ENCODE results near the gene ZGPAT. TPM values are rescaled to one million over a fixed set of nuclear protein-coding genes. Genes with fewer than 3 reads are reported as not detected.

Gene ZGPAT
- total RNA-seq, 1 donor from 2014 or later = 32.8 TPM

GRCh38 chr20:63745424-63745805 is 37.6 kb downstream of the ZGPAT start:
- no peaks in the 10 kb centered on the region for H3K9me3 Mint-ChIP-seq
- H3K36me3 Mint-ChIP-seq = no peaks in the 10 kb centered on the region
- H3K27ac Mint-ChIP-seq = peak overlapping the region; percentile 71
- no peaks in the 10 kb centered on the region for H3K27me3 Mint-ChIP-seq
- no peak for TF ChIP-seq CTCF (conservative IDR thresholded peaks at IDR 0.05)
- H3K4me3 Mint-ChIP-seq = no peak overlapping the region
- DNase-seq (ENCODE audit: extremely low spot score, unreplicated experiment) = no peak
- peaks cover 3% of the 10 kb centered on the region for H3K4me1 Mint-ChIP-seq (ENCODE audit: unreplicated experiment)

- Mint-ChIP-seq H3K36me3 (no peaks in the 10 kb centered on the region), H3K27me3 (no peaks in the 10 kb centered on the region), H3K9me3 (no peaks in the 10 kb centered on the region), H3K4me1 (ENCODE audit: unreplicated experiment) (peaks cover 3% of the 10 kb centered on the region), H3K27ac (peak overlapping the region; percentile 71), H3K4me3 (no peak overlapping the region)
- DNase-seq (ENCODE audit: extremely low spot score, unreplicated experiment) = no peak
- no peak for TF ChIP-seq CTCF (conservative IDR thresholded peaks at IDR 0.05)
These were observed 38.3 kb downstream of the ZGPAT start for GRCh38 chr20:63745961-63746731.

GRCh38 chr20:63746751-63747315 is 39.0 kb downstream of the ZGPAT start:
- Mint-ChIP-seq H3K9me3 (no peaks in the 10 kb centered on the region), H3K27ac (no peak overlapping the region), H3K36me3 (no peaks in the 10 kb centered on the region), H3K4me1 (ENCODE audit: unreplicated experiment) (peaks cover 3% of the 10 kb centered on the region), H3K4me3 (no peak overlapping the region), H3K27me3 (no peaks in the 10 kb centered on the region)
- no peak for TF ChIP-seq CTCF (conservative IDR thresholded peaks at IDR 0.05)
- no peak for DNase-seq (ENCODE audit: extremely low spot score, unreplicated experiment)

GRCh38 chr20:63747622-63748069 is 39.8 kb downstream of the ZGPAT start:
- Mint-ChIP-seq H3K4me1 (ENCODE audit: unreplicated experiment) (peaks cover 3% of the 10 kb centered on the region), H3K9me3 (no peaks in the 10 kb centered on the region), H3K27ac (no peak overlapping the region), H3K4me3 (no peak overlapping the region), H3K27me3 (no peaks in the 10 kb centered on the region), H3K36me3 (no peaks in the 10 kb centered on the region)
- DNase-seq (ENCODE audit: extremely low spot score, unreplicated experiment) = no peak
- no peak for TF ChIP-seq CTCF (conservative IDR thresholded peaks at IDR 0.05)

- H3K27me3 Mint-ChIP-seq = no peaks in the 10 kb centered on the region
- no peak for TF ChIP-seq CTCF (conservative IDR thresholded peaks at IDR 0.05)
- no peaks in the 10 kb centered on the region for H3K36me3 Mint-ChIP-seq
These were observed 40.5 kb downstream of the ZGPAT start for GRCh38 chr20:63748070-63748933.

More at GRCh38 chr20:63748070-63748933, 40.5 kb downstream of the ZGPAT start:
- Mint-ChIP-seq H3K9me3 (no peaks in the 10 kb centered on the region), H3K4me1 (ENCODE audit: unreplicated experiment) (peaks cover 3% of the 10 kb centered on the region), H3K4me3 (no peak overlapping the region), H3K27ac (no peak overlapping the region)
- no peak for DNase-seq (ENCODE audit: extremely low spot score, unreplicated experiment)

All from type B pancreatic cell (in vitro differentiated cells).